ENCODE data around the gene CACTIN. TPM values are rescaled to one million over a fixed set of nuclear protein-coding genes. Genes with fewer than 3 reads are reported as not detected.
A peak's percentile ranks its signal among the peaks of the same experiment; 100 is the strongest.

Gene CACTIN
- total and polyA plus RNA-seq, 2 of the 4 experiments (the other 2 are of a cell fraction): 10.8 to 19.5 TPM

DNA sequence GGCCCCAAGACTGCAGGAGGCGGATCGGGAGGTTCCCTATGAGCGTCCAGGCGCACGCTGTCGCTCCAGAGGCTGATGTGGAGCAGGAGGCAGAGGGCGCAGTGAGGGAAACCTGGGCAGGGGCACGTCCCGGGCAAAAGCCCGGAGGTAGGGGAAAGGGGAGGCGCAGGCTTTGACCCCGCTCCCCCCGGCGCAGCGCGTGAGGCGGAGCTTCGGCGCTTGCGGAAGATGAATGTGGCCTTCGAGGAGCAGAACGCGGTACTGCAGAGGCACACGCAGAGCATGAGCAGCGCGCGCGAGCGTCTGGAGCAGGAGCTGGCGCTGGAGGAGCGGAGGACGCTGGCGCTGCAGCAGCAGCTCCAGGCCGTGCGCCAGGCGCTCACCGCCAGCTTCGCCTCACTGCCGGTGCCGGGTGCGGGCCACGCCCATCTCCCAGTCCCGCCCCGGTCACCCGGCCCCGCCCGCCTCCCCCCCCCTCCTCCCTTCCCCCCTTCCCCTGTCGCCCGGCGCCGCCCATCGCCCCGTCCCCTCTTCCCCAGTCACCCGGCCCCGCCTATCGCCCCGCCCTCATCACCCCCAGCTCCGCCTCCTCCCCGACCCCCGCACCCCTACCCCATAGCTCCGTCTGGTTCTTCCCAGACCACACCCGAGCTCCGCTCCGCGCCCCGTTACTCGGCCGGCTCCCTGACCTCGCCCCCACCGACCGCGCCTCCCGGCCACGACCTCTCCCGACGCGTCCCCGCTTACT is 49.7 kb downstream of the CACTIN start:
- POLR2A ChIA-PET (ENCODE audit: unreplicated experiment): no interaction called here
- intact Hi-C loops (cut with micrococcal nuclease): no loop called here
- peaks cover 15% of the 10 kb centered on the region; the same call in 1 of the 2 replicates for H3K36me3 ChIP-seq (ENCODE audit: control insufficient read depth, insufficient read depth, low read length)

More for the DNA sequence above, 49.7 kb downstream of the CACTIN start:
- peaks cover 5% of the 10 kb centered on the region for H3K4me1 ChIP-seq (ENCODE audit: control insufficient read depth, insufficient read depth, low read length)
- H3K4me3 ChIP-seq (ENCODE audit: insufficient read depth, low read depth, low read length): no peak overlapping the region
- H2BK15ac ChIP-seq (ENCODE audit: low read depth, low read length): no peak overlapping the region
- no peak overlapping the region for H2BK5ac ChIP-seq (ENCODE audit: low read depth, low read length, poor library complexity, severe bottlenecking)
- no peak overlapping the region for H2BK120ac ChIP-seq (ENCODE audit: low read depth, low read length)
- CTCF ChIA-PET: no interaction called here
- H4K8ac ChIP-seq (ENCODE audit: low read depth in 2 of 2, low read length in 2 of 2): no peak overlapping the region
- BruUV-seq (replicated peaks): no TSS peak
- no peaks in the 10 kb centered on the region for H3K9me3 ChIP-seq (ENCODE audit: control insufficient read depth, insufficient read depth, low read length)
- H3K79me1 ChIP-seq (ENCODE audit: low read depth in 1 of 2, low read length in 2 of 2): peaks cover 3 to 20% of the 10 kb centered on the region in 2 experiments; a peak in 3 of 4 replicates
- dilution Hi-C loops (cut with HindIII; ENCODE audit: low sequenced_read_pairs, unreplicated experiment) (no loop called here), in situ Hi-C loops (cut with MboI; ENCODE audit: low sequenced_read_pairs) (no loop called here)
- 0 out of 2 replicates have a peak overlapping the region, but pooled peaks have one; percentile 2 for H2AK5ac ChIP-seq (ENCODE audit: low read depth, low read length)
- no peak overlapping the region for H3K4me2 ChIP-seq (ENCODE audit: low read depth, low read length)
- no peak overlapping the region for H3K14ac ChIP-seq (replicated peaks; ENCODE audit: low read depth, low read length)
- H3K18ac ChIP-seq (ENCODE audit: low read depth, low read length): no peak overlapping the region
- TF ChIP-seq RCOR1 (IDR thresholded peaks at IDR 0.05; ENCODE audit: insufficient replicate concordance, low read length) (no peak), RAD21 (IDR thresholded peaks at IDR 0.05; ENCODE audit: low read length) (no peak), FOS (IDR thresholded peaks at IDR 0.05; ENCODE audit: low read depth, low read length) (no peak), NFE2L2 (IDR thresholded peaks at IDR 0.05; ENCODE audit: low read depth, low read length) (no peak), POLR2A (IDR thresholded peaks at IDR 0.05; ENCODE audit: low read depth, low read length) (no peak), USF2 (IDR thresholded peaks at IDR 0.05; ENCODE audit: low read depth, low read length) (no peak), MXI1 (IDR thresholded peaks at IDR 0.05; ENCODE audit: borderline replicate concordance, low read depth, low read length) (no peak), BHLHE40 (IDR thresholded peaks at IDR 0.05; ENCODE audit: low read depth, low read length) (no peak)
- H2AK9ac ChIP-seq (replicated peaks; ENCODE audit: low read depth, low read length, poor library complexity): no peak overlapping the region
- H3K27ac ChIP-seq (ENCODE audit: insufficient read depth, low read length): no peak overlapping the region
- H4K20me1 ChIP-seq (ENCODE audit: insufficient read depth, low read length): peaks cover 15% of the 10 kb centered on the region; the same call in 1 of the 2 replicates
- H3K23ac ChIP-seq (ENCODE audit: low read depth, low read length): no peak overlapping the region
- peaks cover 13% of the 10 kb centered on the region for H3K9me1 ChIP-seq (ENCODE audit: insufficient read depth, low read length)
- H3K9ac ChIP-seq (ENCODE audit: low read depth, low read length): no peak overlapping the region
- peak overlapping the region; percentile 57 for H2AFZ ChIP-seq (replicated peaks; ENCODE audit: low read length, poor library complexity)
- H4K91ac ChIP-seq (ENCODE audit: insufficient read depth, low read depth, low read length): no peak overlapping the region; the same call in 1 of the 2 replicates
- no peak for ATAC-seq (ENCODE audit: low read depth)
- no peak overlapping the region for H2BK20ac ChIP-seq (ENCODE audit: low read depth, low read length)
- H4K5ac ChIP-seq (ENCODE audit: low read depth, low read length): no peak overlapping the region
- 51% methylated on average over 31 of the region's 78 CpGs; no CpG with 5 or more reads in 1 of the 2 experiments for WGBS, 2 experiments (ENCODE audit: extremely low coverage in 2 of 2, insufficient read length in 1 of 2)
- H3K27me3 ChIP-seq (ENCODE audit: control insufficient read depth, insufficient read depth, low read length): no peaks in the 10 kb centered on the region
- no peak overlapping the region for H3K56ac ChIP-seq (ENCODE audit: extremely low read depth, insufficient read depth, low read length)
- H3K4ac ChIP-seq (ENCODE audit: low read depth, low read length): no peak overlapping the region
- DNase-seq: peak; percentile 43

Data from IMR-90 (cell line).